ENCODE results near the gene IP6K1.

Gene IP6K1

GRCh38 chr3:49804141-49805041, 18.0 kb upstream of the IP6K1 start:
- peaks cover 41% of the 10 kb centered on the region for H3K4me1 ChIP-seq (ENCODE audit: control insufficient read depth, insufficient read depth, low read length, poor library complexity, severe bottlenecking)
- 92 to 93% methylated on average over 22 to 25 of the region's 26 CpGs for WGBS, 2 experiments (ENCODE audit: insufficient coverage in 2 of 2)
- peak overlapping the region; percentile 88 for H3K27ac ChIP-seq (ENCODE audit: low read depth, low read length, severe bottlenecking)
- H3K4me3 ChIP-seq (ENCODE audit: extremely low read depth, insufficient read depth, low read length, poor library complexity, severe bottlenecking) = peak overlapping the region; percentile 75
- no peaks in the 10 kb centered on the region for H3K36me3 ChIP-seq (ENCODE audit: control insufficient read depth, insufficient read depth, low read length)
- no peaks in the 10 kb centered on the region for H3K9me3 ChIP-seq (ENCODE audit: control insufficient read depth, low read length)

- 17 to 18% methylated on average over 24 to 36 of the region's 41 CpGs for whole genome bisulfite sequencing, 2 experiments (ENCODE audit: insufficient coverage in 2 of 2)
- H3K4me3 ChIP-seq (ENCODE audit: extremely low read depth, insufficient read depth, low read length, poor library complexity, severe bottlenecking) = peak overlapping the region; percentile 75
- H3K27ac ChIP-seq (ENCODE audit: low read depth, low read length, severe bottlenecking) = peak overlapping the region; percentile 53
- H3K36me3 ChIP-seq (ENCODE audit: control insufficient read depth, insufficient read depth, low read length) = no peaks in the 10 kb centered on the region
- no peaks in the 10 kb centered on the region for H3K9me3 ChIP-seq (ENCODE audit: control insufficient read depth, low read length)
- peaks cover 41% of the 10 kb centered on the region for H3K4me1 ChIP-seq (ENCODE audit: control insufficient read depth, insufficient read depth, low read length, poor library complexity, severe bottlenecking)
Measured at GRCh38 chr3:49803465-49804140, 17.3 kb upstream of the IP6K1 start.

GRCh38 chr3:49802719-49803464, 16.6 kb upstream of the IP6K1 start, which contains the start of gene INKA1:
TSS of gene INKA1 (plus strand) at chr3:49803261. CDS start at chr3:49803393, 132 bp downstream.
- H3K27ac ChIP-seq (ENCODE audit: low read depth, low read length, severe bottlenecking) = peak within 1 kb of the TSS; percentile 53
- H3K36me3 ChIP-seq (ENCODE audit: control insufficient read depth, insufficient read depth, low read length) = no peaks in the 10 kb centered on the region
- 0% methylated on average over 52 to 55 of the region's 71 CpGs for WGBS, 2 experiments (ENCODE audit: insufficient coverage in 2 of 2)

GRCh38 chr3:49801160-49801559, 14.8 kb upstream of the IP6K1 start:
- Histone ChIP-seq H3K4me3 (ENCODE audit: extremely low read depth, insufficient read depth, low read length, poor library complexity, severe bottlenecking) (no peak overlapping the region), H3K4me1 (ENCODE audit: control insufficient read depth, insufficient read depth, low read length, poor library complexity, severe bottlenecking) (peaks cover 20% of the 10 kb centered on the region), H3K9me3 (ENCODE audit: control insufficient read depth, low read length) (no peaks in the 10 kb centered on the region), H3K36me3 (ENCODE audit: control insufficient read depth, insufficient read depth, low read length) (no peaks in the 10 kb centered on the region), H3K27ac (ENCODE audit: low read depth, low read length, severe bottlenecking) (no peak overlapping the region)
- WGBS, 2 experiments (ENCODE audit: insufficient coverage in 2 of 2) = 81 to 92% methylated on average over 2 of the region's 2 CpGs

More at GRCh38 chr3:49802719-49803464, 16.6 kb upstream of the IP6K1 start, which contains the start of gene INKA1:
- Histone ChIP-seq H3K9me3 (ENCODE audit: control insufficient read depth, low read length) (no peaks in the 10 kb centered on the region), H3K4me3 (ENCODE audit: extremely low read depth, insufficient read depth, low read length, poor library complexity, severe bottlenecking) (peak within 1 kb of the TSS; percentile 75), H3K4me1 (ENCODE audit: control insufficient read depth, insufficient read depth, low read length, poor library complexity, severe bottlenecking) (peaks cover 37% of the 10 kb centered on the region)

- no peaks in the 10 kb centered on the region for H3K36me3 ChIP-seq (ENCODE audit: control insufficient read depth, insufficient read depth, low read length)
- no peaks in the 10 kb centered on the region for H3K9me3 ChIP-seq (ENCODE audit: control insufficient read depth, low read length)
- H3K4me1 ChIP-seq (ENCODE audit: control insufficient read depth, insufficient read depth, low read length, poor library complexity, severe bottlenecking) = peaks cover 7% of the 10 kb centered on the region
- H3K27ac ChIP-seq (ENCODE audit: low read depth, low read length, severe bottlenecking) = no peak within 1 kb of the TSS
- no peak within 1 kb of the TSS for H3K4me3 ChIP-seq (ENCODE audit: extremely low read depth, insufficient read depth, low read length, poor library complexity, severe bottlenecking)
- WGBS, 2 experiments (ENCODE audit: insufficient coverage in 2 of 2) = 83 to 94% methylated on average over 2 of the region's 4 CpGs
Measured at GRCh38 chr3:49799761-49800160, 13.4 kb upstream of the IP6K1 start, which contains the start of gene CDHR4. TSS of gene CDHR4 (minus strand) at chr3:49799873. CDS start at chr3:49799812, 61 bp downstream.

GRCh38 chr3:49799105-49799504, 12.8 kb upstream of the IP6K1 start:
- Histone ChIP-seq H3K27ac (ENCODE audit: low read depth, low read length, severe bottlenecking) (no peak overlapping the region), H3K4me3 (ENCODE audit: extremely low read depth, insufficient read depth, low read length, poor library complexity, severe bottlenecking) (no peak overlapping the region), H3K4me1 (ENCODE audit: control insufficient read depth, insufficient read depth, low read length, poor library complexity, severe bottlenecking) (peaks cover 5% of the 10 kb centered on the region), H3K36me3 (ENCODE audit: control insufficient read depth, insufficient read depth, low read length) (no peaks in the 10 kb centered on the region), H3K9me3 (ENCODE audit: control insufficient read depth, low read length) (no peaks in the 10 kb centered on the region)
- WGBS, 2 experiments (ENCODE audit: insufficient coverage in 2 of 2) = 67% methylated on average over 1 of the region's 1 CpG; no CpG with 5 or more reads in 1 of the 2 experiments

- Histone ChIP-seq H3K4me3 (ENCODE audit: extremely low read depth, insufficient read depth, low read length, poor library complexity, severe bottlenecking) (no peak overlapping the region), H3K27ac (ENCODE audit: low read depth, low read length, severe bottlenecking) (no peak overlapping the region), H3K4me1 (ENCODE audit: control insufficient read depth, insufficient read depth, low read length, poor library complexity, severe bottlenecking) (peaks cover 18% of the 10 kb centered on the region), H3K36me3 (ENCODE audit: control insufficient read depth, insufficient read depth, low read length) (no peaks in the 10 kb centered on the region), H3K9me3 (ENCODE audit: control insufficient read depth, low read length) (no peaks in the 10 kb centered on the region)
- 91 to 94% methylated on average over 22 of the region's 24 CpGs for WGBS, 2 experiments (ENCODE audit: insufficient coverage in 2 of 2)
Measured at GRCh38 chr3:49794926-49795905, 8.9 kb upstream of the IP6K1 start.

- H3K27ac ChIP-seq (ENCODE audit: low read depth, low read length, severe bottlenecking) = no peak overlapping the region
- H3K4me3 ChIP-seq (ENCODE audit: extremely low read depth, insufficient read depth, low read length, poor library complexity, severe bottlenecking) = no peak overlapping the region
- H3K36me3 ChIP-seq (ENCODE audit: control insufficient read depth, insufficient read depth, low read length) = no peaks in the 10 kb centered on the region
- WGBS, 2 experiments (ENCODE audit: insufficient coverage in 2 of 2) = 88% methylated on average over 4 of the region's 4 CpGs
- no peaks in the 10 kb centered on the region for H3K9me3 ChIP-seq (ENCODE audit: control insufficient read depth, low read length)
- peaks cover 18% of the 10 kb centered on the region for H3K4me1 ChIP-seq (ENCODE audit: control insufficient read depth, insufficient read depth, low read length, poor library complexity, severe bottlenecking)
Measured at GRCh38 chr3:49794431-49794830, 8.1 kb upstream of the IP6K1 start.

GRCh38 chr3:49793486-49794085, 7.2 kb upstream of the IP6K1 start:
- Histone ChIP-seq H3K4me3 (ENCODE audit: extremely low read depth, insufficient read depth, low read length, poor library complexity, severe bottlenecking) (no peak overlapping the region), H3K36me3 (ENCODE audit: control insufficient read depth, insufficient read depth, low read length) (no peaks in the 10 kb centered on the region), H3K27ac (ENCODE audit: low read depth, low read length, severe bottlenecking) (no peak overlapping the region), H3K4me1 (ENCODE audit: control insufficient read depth, insufficient read depth, low read length, poor library complexity, severe bottlenecking) (peaks cover 18% of the 10 kb centered on the region), H3K9me3 (ENCODE audit: control insufficient read depth, low read length) (no peaks in the 10 kb centered on the region)
- 95 to 100% methylated on average over 13 of the region's 13 CpGs for WGBS, 2 experiments (ENCODE audit: insufficient coverage in 2 of 2)
